ENCODE results near the gene RMDN2. TPM values are rescaled to one million over a fixed set of nuclear protein-coding genes. Genes with fewer than 3 reads are reported as not detected.

The RMDN2 gene
- total and polyA plus RNA-seq, 4 donors: 7.3 to 30.6 (median 13.3) TPM

- TF ChIP-seq, protein P1, sequence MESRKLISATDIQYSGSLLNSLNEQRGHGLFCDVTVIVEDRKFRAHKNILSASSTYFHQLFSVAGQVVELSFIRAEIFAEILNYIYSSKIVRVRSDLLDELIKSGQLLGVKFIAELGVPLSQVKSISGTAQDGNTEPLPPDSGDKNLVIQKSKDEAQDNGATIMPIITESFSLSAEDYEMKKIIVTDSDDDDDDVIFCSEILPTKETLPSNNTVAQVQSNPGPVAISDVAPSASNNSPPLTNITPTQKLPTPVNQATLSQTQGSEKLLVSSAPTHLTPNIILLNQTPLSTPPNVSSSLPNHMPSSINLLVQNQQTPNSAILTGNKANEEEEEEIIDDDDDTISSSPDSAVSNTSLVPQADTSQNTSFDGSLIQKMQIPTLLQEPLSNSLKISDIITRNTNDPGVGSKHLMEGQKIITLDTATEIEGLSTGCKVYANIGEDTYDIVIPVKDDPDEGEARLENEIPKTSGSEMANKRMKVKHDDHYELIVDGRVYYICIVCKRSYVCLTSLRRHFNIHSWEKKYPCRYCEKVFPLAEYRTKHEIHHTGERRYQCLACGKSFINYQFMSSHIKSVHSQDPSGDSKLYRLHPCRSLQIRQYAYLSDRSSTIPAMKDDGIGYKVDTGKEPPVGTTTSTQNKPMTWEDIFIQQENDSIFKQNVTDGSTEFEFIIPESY (IDR thresholded peaks at IDR 0.05): no peak
- no peak for TF ChIP-seq HNF4G (IDR thresholded peaks at IDR 0.05)
- no peak for TF ChIP-seq RAD21 (IDR thresholded peaks at IDR 0.05)
- no peak for TF ChIP-seq YY1 (IDR thresholded peaks at IDR 0.05)
- TF ChIP-seq RXRA (IDR thresholded peaks at IDR 0.05): no peak
- no peak for TF ChIP-seq FOXA2 (IDR thresholded peaks at IDR 0.05)
- TF ChIP-seq, protein P2, sequence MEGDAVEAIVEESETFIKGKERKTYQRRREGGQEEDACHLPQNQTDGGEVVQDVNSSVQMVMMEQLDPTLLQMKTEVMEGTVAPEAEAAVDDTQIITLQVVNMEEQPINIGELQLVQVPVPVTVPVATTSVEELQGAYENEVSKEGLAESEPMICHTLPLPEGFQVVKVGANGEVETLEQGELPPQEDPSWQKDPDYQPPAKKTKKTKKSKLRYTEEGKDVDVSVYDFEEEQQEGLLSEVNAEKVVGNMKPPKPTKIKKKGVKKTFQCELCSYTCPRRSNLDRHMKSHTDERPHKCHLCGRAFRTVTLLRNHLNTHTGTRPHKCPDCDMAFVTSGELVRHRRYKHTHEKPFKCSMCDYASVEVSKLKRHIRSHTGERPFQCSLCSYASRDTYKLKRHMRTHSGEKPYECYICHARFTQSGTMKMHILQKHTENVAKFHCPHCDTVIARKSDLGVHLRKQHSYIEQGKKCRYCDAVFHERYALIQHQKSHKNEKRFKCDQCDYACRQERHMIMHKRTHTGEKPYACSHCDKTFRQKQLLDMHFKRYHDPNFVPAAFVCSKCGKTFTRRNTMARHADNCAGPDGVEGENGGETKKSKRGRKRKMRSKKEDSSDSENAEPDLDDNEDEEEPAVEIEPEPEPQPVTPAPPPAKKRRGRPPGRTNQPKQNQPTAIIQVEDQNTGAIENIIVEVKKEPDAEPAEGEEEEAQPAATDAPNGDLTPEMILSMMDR (IDR thresholded peaks at IDR 0.05; ENCODE audit: low read depth, low read length, missing input control): no peak
- TF ChIP-seq ATF3 (IDR thresholded peaks at IDR 0.05): no peak
- no peak for TF ChIP-seq JUND (IDR thresholded peaks at IDR 0.05)
- TF ChIP-seq EGR1 (IDR thresholded peaks at IDR 0.05; ENCODE audit: low read depth in 2 of 2): no peak
- TF ChIP-seq, protein P3, sequence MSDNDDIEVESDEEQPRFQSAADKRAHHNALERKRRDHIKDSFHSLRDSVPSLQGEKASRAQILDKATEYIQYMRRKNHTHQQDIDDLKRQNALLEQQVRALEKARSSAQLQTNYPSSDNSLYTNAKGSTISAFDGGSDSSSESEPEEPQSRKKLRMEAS (IDR thresholded peaks at IDR 0.05): no peak
- no peak for TF ChIP-seq SP1 (IDR thresholded peaks at IDR 0.05)
- no peak for TF ChIP-seq FOXA1 (IDR thresholded peaks at IDR 0.05)
- TF ChIP-seq GABPA (IDR thresholded peaks at IDR 0.05 in 1 of 2, conservative IDR thresholded peaks at IDR 0.05 in 1 of 2): no peak
- TF ChIP-seq NR2F2 (IDR thresholded peaks at IDR 0.05): no peak
- no peak for TF ChIP-seq REST (IDR thresholded peaks at IDR 0.05)
- no peak for TF ChIP-seq TAF1 (conservative IDR thresholded peaks at IDR 0.05)
- no peak for TF ChIP-seq HNF4A (conservative IDR thresholded peaks at IDR 0.05)
Measured at GRCh38 chr2:38028829-38029228, 103.7 kb downstream of the RMDN2 start.

More at GRCh38 chr2:38028829-38029228, 103.7 kb downstream of the RMDN2 start:
- no peaks in the 10 kb centered on the region for H3K4me1 ChIP-seq (ENCODE audit: control insufficient read depth in 4 of 4, insufficient read depth in 4 of 4, low read length in 3 of 4)
- no peak overlapping the region for H3K27ac ChIP-seq (ENCODE audit: low read depth in 1 of 2, low read length in 2 of 2)
- DNase-seq (ENCODE audit: low spot score): no peak
- no peaks in the 10 kb centered on the region for H3K9me3 ChIP-seq (ENCODE audit: control insufficient read depth in 4 of 4, low read length in 3 of 4)
- no peaks in the 10 kb centered on the region for H3K27me3 ChIP-seq (ENCODE audit: control insufficient read depth in 4 of 4, insufficient read depth in 4 of 4, low read length in 3 of 4)
- H3K36me3 ChIP-seq (ENCODE audit: control insufficient read depth in 4 of 4, insufficient read depth in 3 of 4, low read depth in 1 of 4, low read length in 3 of 4): no peaks in the 10 kb centered on the region
- H3K4me3 ChIP-seq (ENCODE audit: low read depth in 1 of 3, low read length in 3 of 3): no peak overlapping the region
- no peak overlapping the region for H3K9ac ChIP-seq (ENCODE audit: low read depth in 1 of 2, low read length in 2 of 2)
- WGBS: 97% methylated on average over 4 of the region's 4 CpGs

All from liver (tissue), 9 donors.